GM18508 (cell line): Measurements from ENCODE around the gene RUFY1.
"Not testable (repeated sequence)": the region's sequence is repeated elsewhere in the genome, so short reads cannot be mapped to it uniquely, and the experiment has no call there.

ENCODE experiments used
- ATAC-seq: cut with Tn5 transposase; IDR thresholded peaks from one replicate; pipeline ENCODE4 v1.9.1; 2021; ENCODE audit warnings: moderate number of reproducible peaks; ENCODE audit not compliant: insufficient read depth, unreplicated experiment

Gene RUFY1

DNA sequence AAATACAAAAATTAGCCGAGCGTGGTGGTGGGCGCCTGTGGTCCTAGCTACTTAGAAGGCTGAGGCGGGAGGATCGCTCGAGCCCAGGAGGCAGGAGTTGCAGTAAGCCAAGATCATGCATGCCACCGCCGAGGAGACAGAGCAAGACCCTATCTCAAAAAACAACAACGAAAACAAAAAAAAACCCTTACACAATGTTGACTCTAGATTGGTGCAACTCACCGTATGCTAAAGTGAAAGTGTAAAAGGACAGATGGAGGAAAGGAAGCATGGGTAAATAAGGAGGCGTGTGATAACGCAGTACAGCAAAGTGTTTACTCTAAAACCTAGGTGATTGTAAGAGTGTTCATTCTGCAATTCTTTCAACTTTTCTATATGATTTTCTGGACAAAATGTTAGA is 15.9 kb upstream of the RUFY1 start:
- no peak for ATAC-seq

DNA sequence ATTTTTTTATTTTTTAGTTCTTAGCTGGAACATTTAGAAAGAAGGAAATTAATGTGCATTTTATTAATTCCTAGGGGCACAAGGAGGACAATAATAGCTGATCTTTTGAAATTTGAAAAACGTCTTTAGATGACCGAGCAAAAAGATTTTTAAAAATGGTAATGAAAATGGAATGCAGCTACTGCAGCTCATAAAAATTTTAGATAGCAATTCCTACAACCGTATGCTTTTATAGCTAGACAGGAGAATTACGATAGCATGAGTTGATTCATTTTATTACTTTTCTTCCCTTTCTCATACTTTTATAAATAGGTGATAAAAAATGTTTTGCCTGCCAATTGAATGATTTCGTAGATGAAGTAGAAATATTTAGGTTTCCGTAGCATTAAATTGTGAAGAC is 13.7 kb upstream of the RUFY1 start:
- ATAC-seq, result no peak

DNA sequence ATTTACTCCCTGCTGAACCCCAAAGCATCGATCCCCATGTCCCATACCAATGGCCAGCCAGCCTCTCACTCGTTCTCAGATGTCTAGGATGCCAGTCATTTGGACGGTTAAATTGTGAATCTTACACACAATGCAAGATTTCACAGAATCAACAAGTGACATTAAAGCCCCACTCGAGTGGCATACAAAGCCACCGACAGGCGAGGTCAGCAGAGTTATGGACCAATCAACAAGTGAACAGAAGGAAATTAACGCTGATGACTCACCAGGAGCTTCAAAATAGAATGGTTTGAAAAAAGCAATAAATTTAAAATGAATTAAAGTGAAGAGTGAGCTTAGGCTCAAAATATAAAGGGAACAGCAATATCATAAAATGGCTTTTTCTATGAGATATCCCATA is 8.2 kb upstream of the RUFY1 start:
- ATAC-seq, result no peak

DNA sequence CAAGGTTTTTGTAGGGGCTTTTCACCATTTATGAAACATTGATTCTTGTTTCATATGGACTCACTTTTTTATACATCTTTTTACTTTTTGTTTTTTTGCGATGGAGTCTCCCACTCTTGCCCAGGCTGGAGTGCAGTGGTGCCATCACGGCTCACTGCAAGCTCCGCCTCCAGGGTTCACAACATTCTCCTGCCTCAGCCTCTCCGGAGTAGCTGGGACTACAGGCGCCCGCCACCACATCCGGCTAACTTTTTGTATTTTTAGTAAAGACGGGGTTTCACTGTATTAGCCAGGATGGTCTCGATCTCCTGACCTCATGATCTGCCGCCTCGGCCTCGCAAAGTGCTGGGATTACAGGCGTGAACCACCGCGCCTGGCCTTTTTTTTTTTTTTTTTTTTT is 7.1 kb upstream of the RUFY1 start:
- not testable (repeated sequence) for ATAC-seq

DNA sequence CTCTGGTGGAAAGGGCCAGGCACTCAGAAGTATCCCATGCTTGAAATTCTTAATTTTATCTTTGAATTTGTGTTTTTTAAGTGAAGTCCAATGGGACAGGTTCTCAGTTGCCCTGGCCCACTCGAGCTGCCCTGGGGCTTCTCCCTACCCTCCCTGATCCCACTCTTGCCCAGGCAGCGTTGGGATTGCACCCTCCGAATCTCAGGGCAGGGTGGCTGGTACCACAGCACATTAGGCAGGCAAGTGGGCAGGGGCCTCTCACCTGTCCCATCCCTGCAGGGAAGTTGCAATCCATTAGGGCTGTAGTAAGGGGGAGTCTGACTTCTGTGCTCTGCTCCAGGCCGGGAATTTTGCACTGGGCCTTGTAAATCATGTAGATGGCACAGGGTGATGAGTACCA is 2.7 kb downstream of the RUFY1 start:
- no peak for ATAC-seq

DNA sequence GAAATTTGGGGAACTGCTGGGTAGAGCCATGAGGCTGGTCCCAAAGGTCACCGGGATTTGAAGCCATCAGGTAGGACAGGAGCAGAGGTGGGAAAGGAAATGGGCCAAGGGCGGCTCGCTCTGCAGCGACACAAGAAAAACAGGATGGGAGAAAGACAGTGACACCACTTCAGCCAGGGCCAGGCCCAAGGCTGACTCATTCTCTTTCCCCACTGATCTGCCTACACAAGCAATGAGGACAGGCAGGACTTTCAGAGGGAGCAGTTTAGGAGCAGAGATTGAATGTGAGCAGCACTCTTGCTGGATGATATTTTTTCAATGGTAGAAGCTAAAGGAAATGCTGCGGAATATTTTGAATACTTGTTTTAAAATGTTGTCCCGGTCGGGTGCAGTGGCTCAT is 3.5 kb downstream of the RUFY1 start:
- ATAC-seq, result no peak

DNA sequence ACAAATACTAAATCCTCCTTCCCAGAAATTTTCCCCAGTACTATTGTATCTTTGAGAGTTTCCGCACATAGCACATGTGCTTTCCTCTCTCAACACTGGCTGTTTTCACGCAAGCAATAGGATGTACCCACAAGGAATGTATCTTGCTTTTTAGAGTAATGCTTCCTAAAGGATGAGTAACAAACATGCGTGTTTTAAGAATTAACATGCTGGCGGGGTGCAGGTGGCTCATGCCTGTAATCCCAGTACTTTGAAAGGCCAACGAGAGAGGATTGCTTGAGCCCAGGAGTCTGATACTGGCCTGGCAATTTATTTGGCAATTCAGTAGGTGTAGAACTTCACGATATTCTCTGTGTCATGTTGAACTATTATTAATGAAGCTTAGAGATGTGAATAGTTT is 4.6 kb downstream of the RUFY1 start:
- no peak for ATAC-seq

DNA sequence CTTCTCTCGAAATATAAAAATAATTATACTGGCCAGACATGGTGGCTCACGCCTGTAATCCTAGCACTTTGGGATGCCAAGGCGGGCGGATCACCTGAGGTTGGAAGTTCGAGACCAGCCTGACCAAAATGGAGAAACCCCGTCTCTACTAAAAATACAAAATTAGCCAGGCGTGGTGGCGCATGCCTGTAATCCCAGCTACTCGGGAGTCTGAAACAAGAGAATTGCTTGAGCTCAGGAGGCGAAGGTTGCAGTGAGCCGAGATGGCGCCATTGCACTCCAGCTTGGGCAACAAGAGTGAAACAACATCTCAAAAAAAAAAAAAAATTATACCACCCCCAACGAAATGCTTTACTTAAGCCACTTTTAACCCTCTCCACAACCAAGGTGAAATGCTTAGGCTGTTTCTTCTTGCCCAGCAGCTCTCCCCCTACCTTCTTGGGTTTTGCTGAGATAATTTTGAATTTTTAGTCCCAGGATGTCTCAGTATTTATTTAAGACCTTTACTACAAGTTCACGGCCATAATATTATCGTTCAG is 8.0 kb downstream of the RUFY1 start:
- not testable (repeated sequence) for ATAC-seq

DNA sequence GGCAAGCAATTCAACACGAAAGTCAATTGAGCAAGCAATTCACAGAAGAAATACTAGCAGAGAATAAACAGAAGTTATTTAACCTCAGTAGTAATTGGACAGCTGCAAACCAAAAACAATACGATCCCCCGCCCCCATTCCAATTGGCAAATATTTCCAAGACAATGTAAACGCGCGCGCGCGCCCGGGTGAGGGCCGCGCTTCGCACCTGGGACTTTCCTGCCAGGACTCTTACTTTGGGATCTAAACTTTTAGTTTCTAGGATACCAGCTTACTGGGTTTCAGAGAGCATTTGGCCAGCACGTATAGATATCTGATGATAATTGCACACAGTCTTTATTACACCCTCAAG is 8.6 kb downstream of the RUFY1 start:
- no peak for ATAC-seq

DNA sequence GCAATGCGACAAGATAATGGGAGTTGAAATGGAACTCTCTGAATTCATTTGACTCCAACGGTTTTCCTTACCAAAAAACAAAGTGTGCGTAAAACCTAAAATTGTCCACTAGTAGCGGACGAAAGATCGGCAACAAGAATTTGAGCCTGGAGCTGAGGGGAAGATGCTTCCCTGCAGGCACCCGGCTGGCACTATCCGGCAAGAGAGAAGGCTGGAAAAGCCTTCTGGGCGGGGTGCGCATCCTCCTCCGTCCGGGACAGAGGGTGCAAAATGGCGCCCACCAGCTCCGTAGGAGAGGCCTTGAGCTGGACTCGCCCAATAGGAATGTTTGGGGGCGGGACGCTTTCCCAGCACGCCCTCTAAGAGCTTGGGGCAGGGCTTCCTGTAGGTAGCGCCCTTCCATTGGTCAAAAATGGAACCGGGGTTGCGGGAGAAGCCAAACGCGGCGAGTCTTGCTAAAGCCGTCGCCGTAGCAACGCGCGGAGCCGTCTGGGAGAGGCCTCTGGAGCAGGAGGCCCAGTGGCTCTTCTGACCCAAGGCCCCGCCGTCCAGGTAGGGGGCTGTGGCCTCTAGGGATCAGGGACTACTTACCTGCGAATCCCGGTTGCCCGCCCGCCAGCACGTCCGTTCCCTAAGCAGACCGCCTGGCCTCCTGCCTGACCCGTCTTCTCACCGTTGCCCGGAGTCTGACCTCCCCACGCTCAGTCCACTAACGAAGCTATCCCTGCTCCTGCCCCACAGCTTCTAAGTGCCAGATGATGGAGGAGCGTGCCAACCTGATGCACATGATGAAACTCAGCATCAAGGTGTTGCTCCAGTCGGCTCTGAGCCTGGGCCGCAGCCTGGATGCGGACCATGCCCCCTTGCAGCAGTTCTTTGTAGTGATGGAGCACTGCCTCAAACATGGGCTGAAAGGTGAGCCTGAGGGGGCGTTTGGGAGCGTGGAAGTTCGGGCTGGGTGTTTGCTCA is 9.2 kb downstream of the RUFY1 start:
- ATAC-seq, result peak; percentile 97

DNA sequence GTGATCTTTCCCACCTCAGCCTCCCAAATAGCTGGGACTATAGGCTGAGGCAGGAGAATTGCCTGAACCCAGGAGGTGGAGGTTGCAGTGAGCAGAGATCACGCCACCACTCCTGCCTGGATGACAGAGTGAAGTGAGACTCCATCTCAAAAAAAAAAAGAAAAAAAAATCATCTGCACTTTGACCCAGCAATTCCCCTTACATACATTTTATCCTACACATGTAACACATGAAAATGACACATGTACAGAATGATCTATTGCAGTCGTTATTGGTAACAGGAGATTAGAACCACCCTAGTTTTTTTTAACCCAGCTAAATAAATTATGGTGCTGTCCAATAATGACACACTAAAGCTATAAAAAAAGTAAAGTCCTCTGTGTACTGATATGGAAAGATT is 14.2 kb downstream of the RUFY1 start:
- ATAC-seq, result no peak

DNA sequence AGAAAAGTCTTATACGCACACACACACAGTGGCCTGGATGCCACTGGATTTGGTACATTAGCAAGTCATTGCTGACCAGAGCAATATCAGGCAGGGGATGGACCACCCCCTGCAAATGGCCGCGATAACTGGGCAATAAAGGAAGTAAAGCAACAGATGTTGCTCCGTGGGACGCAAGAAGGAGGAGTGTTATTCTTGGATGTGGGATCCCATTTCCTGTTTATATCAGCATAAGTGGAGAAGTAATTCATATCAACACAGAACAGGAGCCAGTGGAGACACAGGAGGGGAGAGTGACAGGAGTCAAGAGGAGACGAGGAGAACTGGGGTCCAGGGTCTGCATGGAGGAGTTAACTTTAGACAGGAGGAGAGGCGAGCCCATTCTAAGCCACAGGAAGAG is 18.4 kb downstream of the RUFY1 start:
- ATAC-seq, result no peak

DNA sequence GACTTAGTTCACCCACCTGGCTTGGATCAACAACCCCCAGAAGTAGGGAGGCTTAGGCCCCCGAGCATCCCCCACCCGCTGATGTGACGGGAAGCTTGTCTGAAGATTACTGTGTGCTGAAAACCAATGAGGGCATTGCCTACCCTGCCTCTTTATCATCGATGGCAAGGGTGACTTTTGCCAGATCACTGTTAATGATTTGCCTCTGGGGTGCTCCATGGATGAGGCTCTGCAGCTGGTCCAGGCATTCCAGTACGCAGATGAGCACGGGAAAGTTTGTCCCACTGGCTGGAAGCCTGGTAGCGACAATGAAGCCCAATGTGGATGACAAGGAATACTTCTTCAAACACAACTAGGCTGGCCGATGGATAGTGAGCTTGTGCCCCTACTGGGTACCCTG is 22.0 kb downstream of the RUFY1 start:
- ATAC-seq, result no peak

DNA sequence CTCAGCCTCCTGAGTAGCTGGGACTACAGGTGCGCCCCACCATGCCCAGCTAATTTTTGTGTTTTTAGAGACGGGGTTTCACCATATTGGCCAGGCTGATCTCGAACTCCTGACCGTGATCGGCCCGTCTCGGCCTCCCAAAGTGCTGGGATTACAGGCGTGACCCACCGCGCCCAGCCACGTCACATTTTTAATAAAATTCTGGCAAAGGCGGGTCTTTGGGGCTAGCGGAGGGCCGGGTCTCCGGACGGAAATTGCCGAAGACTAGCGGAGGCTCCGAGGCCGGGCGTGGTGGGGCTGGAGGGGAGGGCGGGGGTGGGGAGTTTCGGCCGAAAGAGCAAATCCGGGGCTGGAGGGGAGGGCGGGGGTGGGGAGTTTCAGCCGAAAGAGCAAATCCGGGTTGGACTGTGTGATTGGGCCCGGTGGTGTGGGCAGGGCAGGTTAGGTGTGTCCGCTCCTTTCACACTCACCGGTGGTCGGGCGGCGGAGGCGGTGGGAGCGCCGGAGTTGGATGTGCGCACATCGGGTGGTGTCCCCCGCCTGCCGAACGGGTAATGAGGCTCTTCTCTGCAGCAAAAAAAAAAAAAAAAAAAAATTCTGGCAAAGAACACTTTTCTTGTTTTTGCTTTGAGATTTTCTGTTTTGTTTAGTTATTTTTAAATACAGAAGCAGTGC is 27.1 kb downstream of the RUFY1 start:
- no peak for ATAC-seq

DNA sequence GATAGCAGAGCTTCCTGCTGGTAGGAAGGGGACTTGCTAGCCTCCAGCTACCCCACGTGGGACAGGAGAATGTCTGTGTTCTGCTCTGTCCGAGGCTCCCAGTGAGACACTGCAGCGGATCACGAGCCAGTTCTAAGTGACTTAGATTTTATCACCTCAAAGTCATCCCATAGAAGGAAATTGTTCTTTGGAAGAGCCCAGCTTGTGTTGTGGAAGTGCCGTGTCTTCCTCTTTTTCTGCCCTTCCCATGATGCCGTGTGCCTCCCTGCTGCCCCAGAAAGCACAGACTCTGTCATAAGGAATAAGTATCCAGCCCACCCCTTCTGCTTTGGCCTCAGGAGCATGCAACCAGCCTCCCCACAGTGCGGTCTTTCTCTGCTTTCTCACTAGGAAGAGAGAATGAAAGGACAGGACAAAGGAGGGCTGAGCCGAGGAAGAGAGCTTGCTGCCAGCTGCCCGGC is 35.6 kb downstream of the RUFY1 start:
- ATAC-seq, result no peak

DNA sequence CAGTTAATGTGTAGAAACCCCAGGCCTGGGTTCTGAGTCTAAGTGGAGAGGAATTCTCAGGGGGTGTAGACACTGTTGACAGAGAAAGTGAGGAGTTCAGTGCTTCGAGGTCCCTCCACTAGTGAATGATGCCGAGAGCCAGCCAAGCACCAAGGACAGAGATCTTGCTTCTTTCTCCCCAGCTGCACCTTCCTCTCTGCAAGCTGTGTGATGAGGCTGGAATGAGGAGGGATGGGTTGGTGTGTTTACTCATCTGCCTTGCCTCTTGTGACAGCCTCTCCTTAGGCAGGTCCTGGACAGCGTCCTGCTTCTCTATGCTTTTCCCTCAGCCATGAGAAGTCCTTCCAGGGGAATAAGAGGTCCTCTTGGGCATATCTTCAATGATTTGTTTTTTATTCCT is 37.8 kb downstream of the RUFY1 start:
- no peak for ATAC-seq

DNA sequence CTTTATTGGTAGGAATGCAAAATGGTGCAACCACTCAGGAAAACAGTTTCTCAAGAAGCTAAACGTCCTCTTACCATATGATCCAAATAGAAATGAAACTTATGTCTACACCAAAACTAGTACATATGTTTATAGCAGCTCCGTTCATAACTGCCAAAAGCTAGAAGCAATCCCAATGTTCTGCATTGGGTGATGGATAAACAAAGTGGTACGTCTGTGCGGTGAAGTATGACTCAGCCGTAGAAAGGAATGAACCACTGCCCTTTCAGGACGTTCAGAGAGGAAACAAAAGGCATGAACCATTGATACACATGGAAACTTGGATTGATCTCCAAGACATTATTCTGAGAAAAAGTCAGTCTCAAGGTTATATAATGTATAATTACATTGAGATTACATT is 45.6 kb downstream of the RUFY1 start:
- ATAC-seq, result no peak

DNA sequence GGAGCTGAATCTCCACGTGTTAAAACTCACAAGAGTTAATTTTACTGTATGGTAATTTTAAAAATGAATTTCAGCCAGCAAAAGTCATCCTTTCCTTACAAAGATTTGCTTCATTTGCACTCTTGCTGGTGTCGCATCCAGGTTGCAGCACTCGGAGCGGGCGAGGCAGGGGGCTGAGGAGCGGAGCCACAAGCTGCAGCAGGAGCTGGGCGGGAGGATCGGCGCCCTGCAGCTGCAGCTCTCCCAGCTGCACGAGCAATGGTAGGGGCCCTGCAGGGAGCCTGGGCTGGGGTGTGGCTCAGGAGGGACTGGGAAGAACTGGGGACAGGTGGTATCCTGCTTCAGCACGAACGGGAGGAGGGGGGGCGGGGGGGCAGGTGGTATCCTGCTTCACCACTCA is 46.1 kb downstream of the RUFY1 start:
- no peak for ATAC-seq

DNA sequence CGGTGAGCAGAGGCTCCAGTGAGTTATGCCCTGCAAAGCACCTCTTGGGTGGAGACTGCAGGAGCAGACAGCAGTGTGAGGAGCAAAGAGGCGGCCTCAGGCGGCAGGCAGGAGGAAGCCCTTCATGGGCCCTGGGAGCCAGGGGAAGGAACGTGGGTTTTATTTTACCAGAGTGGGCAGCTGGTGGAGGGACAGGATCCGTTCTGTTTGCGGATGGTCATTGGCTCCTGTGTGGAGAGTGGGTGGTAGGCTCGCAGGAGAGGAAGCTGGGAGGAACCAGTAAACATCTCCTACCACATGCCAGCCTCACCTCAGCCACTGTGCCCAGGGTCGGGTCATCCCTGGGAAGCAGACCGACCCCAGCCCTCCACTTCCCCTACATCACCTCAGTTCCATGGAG is 48.7 kb downstream of the RUFY1 start:
- ATAC-seq, result no peak

DNA sequence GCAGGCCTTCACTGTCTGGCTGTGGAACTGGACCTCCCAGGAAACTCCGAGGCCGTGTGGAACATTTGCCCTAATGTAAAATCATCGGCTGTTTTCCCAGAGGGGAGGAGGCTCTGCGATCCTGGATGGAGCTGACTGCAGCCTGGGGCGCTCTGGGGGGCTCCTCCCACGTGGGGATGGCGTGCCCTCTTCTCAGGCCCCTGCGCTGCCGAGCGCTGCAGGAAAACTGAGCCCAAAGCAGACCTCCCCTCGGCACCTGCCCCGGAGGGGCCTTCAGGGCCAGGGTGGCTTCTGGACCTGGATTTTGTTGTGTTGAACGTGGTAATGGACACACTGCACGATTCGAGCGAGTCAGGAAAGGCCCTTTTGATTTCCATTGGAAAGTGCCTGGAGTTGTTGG is 49.2 kb downstream of the RUFY1 start:
- ATAC-seq, result no peak

DNA sequence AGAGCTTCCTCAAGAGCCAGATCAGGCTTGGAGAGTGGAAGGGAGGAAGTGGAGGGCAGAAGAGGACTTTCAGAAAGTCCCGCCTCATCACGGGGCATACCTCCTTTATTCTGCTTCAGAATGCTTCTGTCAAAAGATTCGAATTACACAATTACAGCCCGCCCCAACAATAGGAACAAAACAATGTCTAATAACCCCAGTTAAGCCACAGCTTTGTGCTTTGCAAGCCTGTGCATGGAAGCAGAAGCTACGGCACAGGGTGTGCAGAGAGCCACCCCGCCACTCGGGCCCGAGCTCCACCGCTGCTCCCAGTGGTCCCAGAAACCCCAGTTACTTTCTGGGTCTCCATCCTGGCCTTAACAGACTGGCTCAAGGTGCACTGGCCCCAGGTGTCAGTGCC is 49.6 kb downstream of the RUFY1 start:
- ATAC-seq, result no peak
